GM12878 (cell line): ENCODE results near the gene TTC38.

ENCODE experiments used
- CEBPB ChIP-seq, 2 experiments: fragments of 150-350 bp in 1 of 2; IDR thresholded peaks; 2 replicates each; pipeline ENCODE4 v1.6.1; 2012 to 2014; ENCODE audit warnings: low read depth in 2 of 2, low read length in 2 of 2, borderline replicate concordance in 1 of 2, inconsistent platforms in 1 of 2
- TF ChIP-seq, protein P1 (sequence below), 3 experiments: IDR thresholded peaks in 2 of 3; conservative IDR thresholded peaks in 1 of 3; 2 replicates each; pipeline ENCODE4 v1.5.1; 2011; ENCODE audit warnings: low read depth in 3 of 3, low read length in 3 of 3, mild to moderate bottlenecking in 3 of 3, control low read depth in 2 of 3, moderate library complexity in 2 of 3, inconsistent platforms in 1 of 3, mixed read lengths in 1 of 3; ENCODE audit not compliant: control insufficient read depth in 2 of 3, insufficient read depth in 1 of 3; ENCODE audit errors: extremely low read depth in 1 of 3

DNA sequence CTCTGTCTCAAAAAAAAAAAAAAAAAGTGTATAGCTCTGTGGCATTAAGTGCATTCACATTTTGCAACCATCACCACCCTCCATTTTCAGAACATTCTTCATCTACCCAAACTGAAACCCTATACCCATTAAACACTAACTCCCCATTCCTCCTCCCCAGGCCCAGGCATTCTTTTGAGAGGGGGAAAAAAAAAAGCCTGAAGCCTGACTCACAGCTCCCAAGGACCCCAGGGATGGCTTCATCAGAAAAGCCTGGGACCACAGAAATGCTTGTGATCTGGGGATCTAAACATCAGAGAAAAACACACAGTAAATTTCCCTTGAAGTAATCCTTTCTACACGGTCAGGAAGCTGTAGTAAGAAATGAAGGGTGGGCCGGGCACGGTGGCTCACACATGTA is 18.2 kb downstream of the TTC38 start:
- no peak for TF ChIP-seq CEBPB (IDR thresholded peaks at IDR 0.05; ENCODE audit: borderline replicate concordance in 1 of 2, low read depth in 2 of 2, low read length in 2 of 2)
- TF ChIP-seq, protein P1, sequence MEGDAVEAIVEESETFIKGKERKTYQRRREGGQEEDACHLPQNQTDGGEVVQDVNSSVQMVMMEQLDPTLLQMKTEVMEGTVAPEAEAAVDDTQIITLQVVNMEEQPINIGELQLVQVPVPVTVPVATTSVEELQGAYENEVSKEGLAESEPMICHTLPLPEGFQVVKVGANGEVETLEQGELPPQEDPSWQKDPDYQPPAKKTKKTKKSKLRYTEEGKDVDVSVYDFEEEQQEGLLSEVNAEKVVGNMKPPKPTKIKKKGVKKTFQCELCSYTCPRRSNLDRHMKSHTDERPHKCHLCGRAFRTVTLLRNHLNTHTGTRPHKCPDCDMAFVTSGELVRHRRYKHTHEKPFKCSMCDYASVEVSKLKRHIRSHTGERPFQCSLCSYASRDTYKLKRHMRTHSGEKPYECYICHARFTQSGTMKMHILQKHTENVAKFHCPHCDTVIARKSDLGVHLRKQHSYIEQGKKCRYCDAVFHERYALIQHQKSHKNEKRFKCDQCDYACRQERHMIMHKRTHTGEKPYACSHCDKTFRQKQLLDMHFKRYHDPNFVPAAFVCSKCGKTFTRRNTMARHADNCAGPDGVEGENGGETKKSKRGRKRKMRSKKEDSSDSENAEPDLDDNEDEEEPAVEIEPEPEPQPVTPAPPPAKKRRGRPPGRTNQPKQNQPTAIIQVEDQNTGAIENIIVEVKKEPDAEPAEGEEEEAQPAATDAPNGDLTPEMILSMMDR (IDR thresholded peaks at IDR 0.05 in 2 of 3, conservative IDR thresholded peaks at IDR 0.05 in 1 of 3; ENCODE audit: control insufficient read depth in 2 of 3, extremely low read depth in 1 of 3, insufficient read depth in 1 of 3, low read depth in 3 of 3, low read length in 3 of 3): no peak
